ENCODE data around the gene HTRA1.

The HTRA1 gene

GRCh38 chr10:122531261-122531660 lies 69.9 kb downstream of the HTRA1 start:
- Histone ChIP-seq H3K4me1 (ENCODE audit: control insufficient read depth in 2 of 2, insufficient read depth in 1 of 2, low read depth in 1 of 2, low read length in 2 of 2) (no peaks in the 10 kb centered on the region), H4K91ac (ENCODE audit: low read depth, low read length, poor library complexity) (no peak overlapping the region), H3K79me1 (ENCODE audit: low read depth, low read length) (no peaks in the 10 kb centered on the region), H3K9ac (ENCODE audit: low read depth, low read length, poor library complexity) (no peak overlapping the region), H3K27me3 (ENCODE audit: control insufficient read depth in 3 of 3, insufficient read depth in 3 of 3, low read depth in 1 of 3, low read length in 3 of 3) (peaks cover 0 to 17% (median 0%) of the 10 kb centered on the region in 3 experiments), H3K23ac (ENCODE audit: low read depth, low read length, poor library complexity) (no peak overlapping the region), H3K27ac (replicated peaks; ENCODE audit: low read length) (no peak overlapping the region), H3K4ac (ENCODE audit: low read length) (no peak overlapping the region), H2BK12ac (ENCODE audit: low read length) (no peak overlapping the region), H3K9me3 (replicated peaks in 1 of 2; ENCODE audit: control insufficient read depth in 2 of 2, insufficient read depth in 1 of 2, low read depth in 1 of 2, low read length in 2 of 2) (no peaks in the 10 kb centered on the region), H3K4me3 (ENCODE audit: low read length in 2 of 2) (no peak overlapping the region), H2AFZ (ENCODE audit: low read length) (no peak overlapping the region), H3K36me3 (replicated peaks in 1 of 2; ENCODE audit: control insufficient read depth in 2 of 2, insufficient read depth in 2 of 2, low read length in 2 of 2) (no peaks in the 10 kb centered on the region), H2BK120ac (ENCODE audit: low read depth, low read length) (no peak overlapping the region), H2BK15ac (ENCODE audit: low read length) (no peak overlapping the region), H3K4me2 (ENCODE audit: insufficient read depth, low read length, poor library complexity, severe bottlenecking) (no peak overlapping the region), H2AK5ac (ENCODE audit: low read depth, low read length) (no peak overlapping the region), H3K14ac (ENCODE audit: low read length) (no peak overlapping the region), H3K18ac (ENCODE audit: low read length) (no peak overlapping the region), H4K8ac (ENCODE audit: low read depth, low read length) (no peak overlapping the region), H2BK5ac (ENCODE audit: low read length) (no peak overlapping the region)
- WGBS, 2 donors (ENCODE audit: extremely low coverage in 2 of 2, insufficient read length in 2 of 2, insufficient replicate concordance in 1 of 2): no CpG with 5 or more reads among the region's 5 CpGs
- no peak for DNase-seq (ENCODE audit: low spot score)

DNA sequence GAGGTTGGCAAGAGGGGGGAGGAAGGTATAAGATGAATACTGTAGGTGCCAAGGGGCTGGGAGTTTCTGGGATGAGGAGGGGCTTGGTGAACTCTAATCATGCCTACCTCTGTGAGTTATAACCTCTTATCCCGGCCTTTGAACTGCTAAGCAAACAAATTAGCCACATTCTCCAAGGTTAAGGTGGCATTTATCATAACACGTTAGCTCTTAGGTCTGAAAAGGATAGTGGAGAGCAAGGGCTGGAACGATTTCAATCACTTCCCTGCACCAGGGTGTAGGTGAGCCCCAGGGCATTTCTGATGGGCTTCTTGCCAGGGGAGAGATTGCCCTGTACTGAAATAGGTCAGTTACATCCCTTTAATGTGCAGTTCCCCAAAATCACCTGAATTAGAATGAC lies 70.6 kb downstream of the HTRA1 start:
- H3K36me3 ChIP-seq (replicated peaks in 1 of 2; ENCODE audit: control insufficient read depth in 2 of 2, insufficient read depth in 2 of 2, low read length in 2 of 2): no peaks in the 10 kb centered on the region
- no peaks in the 10 kb centered on the region for H3K79me1 ChIP-seq (ENCODE audit: low read depth, low read length)
- H3K4me3 ChIP-seq (ENCODE audit: low read length in 2 of 2): no peak overlapping the region
- H2BK5ac ChIP-seq (ENCODE audit: low read length): no peak overlapping the region
- no peak overlapping the region for H3K23ac ChIP-seq (ENCODE audit: low read depth, low read length, poor library complexity)
- no peak overlapping the region for H3K9ac ChIP-seq (ENCODE audit: low read depth, low read length, poor library complexity)
- H4K91ac ChIP-seq (ENCODE audit: low read depth, low read length, poor library complexity): no peak overlapping the region
- no peak overlapping the region for H3K4me2 ChIP-seq (ENCODE audit: insufficient read depth, low read length, poor library complexity, severe bottlenecking)
- no peak overlapping the region for H2BK12ac ChIP-seq (ENCODE audit: low read length)
- no peak overlapping the region for H3K18ac ChIP-seq (ENCODE audit: low read length)
- DNase-seq (ENCODE audit: low spot score): no peak
- WGBS, 2 donors (ENCODE audit: extremely low coverage in 2 of 2, insufficient read length in 2 of 2, insufficient replicate concordance in 1 of 2): no CpG with 5 or more reads among the region's 3 CpGs
- H4K8ac ChIP-seq (ENCODE audit: low read depth, low read length): no peak overlapping the region
- H3K27me3 ChIP-seq (ENCODE audit: control insufficient read depth in 3 of 3, insufficient read depth in 3 of 3, low read depth in 1 of 3, low read length in 3 of 3): peaks cover 0 to 13% (median 0%) of the 10 kb centered on the region in 3 experiments
- no peak overlapping the region for H3K27ac ChIP-seq (replicated peaks; ENCODE audit: low read length)
- H3K4ac ChIP-seq (ENCODE audit: low read length): no peak overlapping the region
- H3K4me1 ChIP-seq (ENCODE audit: control insufficient read depth in 2 of 2, insufficient read depth in 1 of 2, low read depth in 1 of 2, low read length in 2 of 2): no peaks in the 10 kb centered on the region
- no peak overlapping the region for H3K14ac ChIP-seq (ENCODE audit: low read length)
- no peak overlapping the region for H2AFZ ChIP-seq (ENCODE audit: low read length)
- H3K9me3 ChIP-seq (replicated peaks in 1 of 2; ENCODE audit: control insufficient read depth in 2 of 2, insufficient read depth in 1 of 2, low read depth in 1 of 2, low read length in 2 of 2): no peaks in the 10 kb centered on the region
- H2BK120ac ChIP-seq (ENCODE audit: low read depth, low read length): no peak overlapping the region
- no peak overlapping the region for H2AK5ac ChIP-seq (ENCODE audit: low read depth, low read length)
- H2BK15ac ChIP-seq (ENCODE audit: low read length): no peak overlapping the region

DNA sequence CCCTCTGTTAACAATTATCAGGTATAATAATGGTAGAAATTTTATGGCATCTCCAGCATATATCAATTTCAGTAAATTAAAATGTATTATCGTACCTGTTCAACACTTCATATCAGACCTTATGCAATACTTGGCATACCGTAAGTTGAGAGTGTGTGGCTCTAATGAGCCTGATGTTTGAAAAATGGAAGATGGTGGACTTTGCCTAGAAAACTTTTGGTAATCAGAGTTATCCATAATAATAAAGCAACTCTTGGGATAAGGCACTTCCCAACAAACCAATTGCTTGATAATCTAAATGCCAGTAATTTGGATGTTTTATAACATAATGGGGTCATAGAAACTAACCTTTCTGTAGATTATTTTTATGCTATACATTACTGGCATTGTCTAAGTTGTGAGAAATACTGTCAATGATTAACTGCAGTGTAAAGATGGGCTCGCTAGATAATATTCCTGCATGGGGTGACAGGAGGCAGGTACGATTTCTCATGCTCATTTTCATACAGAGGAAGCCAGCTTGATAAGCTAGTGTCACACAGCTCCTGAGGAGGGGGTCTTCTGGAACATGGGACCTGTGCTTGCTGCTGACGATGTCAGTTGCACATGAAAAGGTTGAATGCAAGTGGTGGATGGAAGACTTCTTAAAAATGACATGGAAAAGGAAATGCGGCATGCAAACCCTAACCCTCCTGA lies 71.4 kb downstream of the HTRA1 start:
- H2AFZ ChIP-seq (ENCODE audit: low read length): no peak overlapping the region
- no peak overlapping the region for H2BK5ac ChIP-seq (ENCODE audit: low read length)
- no CpG with 5 or more reads among the region's 6 CpGs for WGBS, 2 donors (ENCODE audit: extremely low coverage in 2 of 2, insufficient read length in 2 of 2, insufficient replicate concordance in 1 of 2)
- H3K27me3 ChIP-seq (ENCODE audit: control insufficient read depth in 3 of 3, insufficient read depth in 3 of 3, low read depth in 1 of 3, low read length in 3 of 3): peaks cover 0 to 13% (median 0%) of the 10 kb centered on the region in 3 experiments
- no peak overlapping the region for H2BK120ac ChIP-seq (ENCODE audit: low read depth, low read length)
- no peak overlapping the region for H3K23ac ChIP-seq (ENCODE audit: low read depth, low read length, poor library complexity)
- no peaks in the 10 kb centered on the region for H3K79me1 ChIP-seq (ENCODE audit: low read depth, low read length)
- H3K4me3 ChIP-seq (ENCODE audit: low read length in 2 of 2): no peak overlapping the region
- no peak overlapping the region for H3K4ac ChIP-seq (ENCODE audit: low read length)
- H4K91ac ChIP-seq (ENCODE audit: low read depth, low read length, poor library complexity): no peak overlapping the region
- H4K8ac ChIP-seq (ENCODE audit: low read depth, low read length): no peak overlapping the region
- H3K9ac ChIP-seq (ENCODE audit: low read depth, low read length, poor library complexity): no peak overlapping the region
- H3K9me3 ChIP-seq (replicated peaks in 1 of 2; ENCODE audit: control insufficient read depth in 2 of 2, insufficient read depth in 1 of 2, low read depth in 1 of 2, low read length in 2 of 2): no peaks in the 10 kb centered on the region
- H3K36me3 ChIP-seq (replicated peaks in 1 of 2; ENCODE audit: control insufficient read depth in 2 of 2, insufficient read depth in 2 of 2, low read length in 2 of 2): no peaks in the 10 kb centered on the region
- H3K14ac ChIP-seq (ENCODE audit: low read length): no peak overlapping the region
- no peak overlapping the region for H2BK12ac ChIP-seq (ENCODE audit: low read length)
- no peak overlapping the region for H3K27ac ChIP-seq (replicated peaks; ENCODE audit: low read length)
- no peak overlapping the region for H3K4me2 ChIP-seq (ENCODE audit: insufficient read depth, low read length, poor library complexity, severe bottlenecking)
- H2AK5ac ChIP-seq (ENCODE audit: low read depth, low read length): no peak overlapping the region
- no peak overlapping the region for H3K18ac ChIP-seq (ENCODE audit: low read length)
- no peaks in the 10 kb centered on the region for H3K4me1 ChIP-seq (ENCODE audit: control insufficient read depth in 2 of 2, insufficient read depth in 1 of 2, low read depth in 1 of 2, low read length in 2 of 2)
- DNase-seq (ENCODE audit: low spot score): no peak
- H2BK15ac ChIP-seq (ENCODE audit: low read length): no peak overlapping the region

- DNase-seq (ENCODE audit: low spot score): no peak
- Histone ChIP-seq H2AFZ (ENCODE audit: low read length) (no peak overlapping the region), H3K23ac (ENCODE audit: low read depth, low read length, poor library complexity) (no peak overlapping the region), H4K8ac (ENCODE audit: low read depth, low read length) (no peak overlapping the region), H2BK5ac (ENCODE audit: low read length) (no peak overlapping the region), H3K4me1 (ENCODE audit: control insufficient read depth in 2 of 2, insufficient read depth in 1 of 2, low read depth in 1 of 2, low read length in 2 of 2) (no peaks in the 10 kb centered on the region), H2BK15ac (ENCODE audit: low read length) (no peak overlapping the region), H3K4me3 (ENCODE audit: low read length in 2 of 2) (no peak overlapping the region), H3K18ac (ENCODE audit: low read length) (no peak overlapping the region), H2BK120ac (ENCODE audit: low read depth, low read length) (no peak overlapping the region), H3K4ac (ENCODE audit: low read length) (no peak overlapping the region), H2AK5ac (ENCODE audit: low read depth, low read length) (no peak overlapping the region), H3K9ac (ENCODE audit: low read depth, low read length, poor library complexity) (no peak overlapping the region), H3K14ac (ENCODE audit: low read length) (no peak overlapping the region), H3K36me3 (replicated peaks in 1 of 2; ENCODE audit: control insufficient read depth in 2 of 2, insufficient read depth in 2 of 2, low read length in 2 of 2) (no peaks in the 10 kb centered on the region), H3K79me1 (ENCODE audit: low read depth, low read length) (no peaks in the 10 kb centered on the region), H3K4me2 (ENCODE audit: insufficient read depth, low read length, poor library complexity, severe bottlenecking) (no peak overlapping the region), H4K91ac (ENCODE audit: low read depth, low read length, poor library complexity) (no peak overlapping the region), H3K27ac (replicated peaks; ENCODE audit: low read length) (no peak overlapping the region), H3K27me3 (ENCODE audit: control insufficient read depth in 3 of 3, insufficient read depth in 3 of 3, low read depth in 1 of 3, low read length in 3 of 3) (peaks cover 0 to 16% (median 0%) of the 10 kb centered on the region in 3 experiments), H2BK12ac (ENCODE audit: low read length) (no peak overlapping the region), H3K9me3 (replicated peaks in 1 of 2; ENCODE audit: control insufficient read depth in 2 of 2, insufficient read depth in 1 of 2, low read depth in 1 of 2, low read length in 2 of 2) (no peaks in the 10 kb centered on the region)
- WGBS, 2 donors (ENCODE audit: extremely low coverage in 2 of 2, insufficient read length in 2 of 2, insufficient replicate concordance in 1 of 2): no CpG with 5 or more reads among the region's 2 CpGs
Observed at GRCh38 chr10:122537545-122537944, 76.2 kb downstream of the HTRA1 start.
